GM19395 (cell line): ENCODE measurements around the gene HELB.

Source experiments
- ATAC-seq: cut with Tn5 transposase; IDR thresholded peaks from one replicate; pipeline ENCODE4 v1.9.1; 2021; ENCODE audit warnings: mild to moderate bottlenecking, moderate library complexity; ENCODE audit not compliant: unreplicated experiment

The HELB gene

DNA sequence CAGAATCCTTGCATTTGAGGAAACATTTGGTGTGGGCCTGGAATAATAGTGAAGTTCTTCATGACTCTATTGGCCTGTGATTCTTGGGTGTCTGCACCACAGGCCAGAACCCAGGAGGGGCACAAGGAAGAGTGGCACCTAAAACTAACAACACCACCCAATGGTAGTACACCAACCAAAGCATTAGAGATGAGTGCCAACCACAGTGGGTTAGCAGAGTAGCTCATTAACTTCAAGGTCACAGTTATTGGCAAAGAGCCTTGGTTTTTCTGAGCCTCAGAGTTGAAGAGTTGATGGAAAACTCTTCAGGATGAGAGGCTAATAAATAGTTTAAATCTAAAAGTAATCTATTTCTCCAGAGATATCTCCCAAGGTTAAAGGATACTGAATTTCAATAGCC lies 57.0 kb downstream of the HELB start:
- no peak for ATAC-seq

- no peak for ATAC-seq
These were observed 59.4 kb downstream of the HELB start for GRCh38 chr12:66361703-66362102.

- no peak for ATAC-seq
These were observed 63.6 kb downstream of the HELB start for GRCh38 chr12:66365718-66366490.

DNA sequence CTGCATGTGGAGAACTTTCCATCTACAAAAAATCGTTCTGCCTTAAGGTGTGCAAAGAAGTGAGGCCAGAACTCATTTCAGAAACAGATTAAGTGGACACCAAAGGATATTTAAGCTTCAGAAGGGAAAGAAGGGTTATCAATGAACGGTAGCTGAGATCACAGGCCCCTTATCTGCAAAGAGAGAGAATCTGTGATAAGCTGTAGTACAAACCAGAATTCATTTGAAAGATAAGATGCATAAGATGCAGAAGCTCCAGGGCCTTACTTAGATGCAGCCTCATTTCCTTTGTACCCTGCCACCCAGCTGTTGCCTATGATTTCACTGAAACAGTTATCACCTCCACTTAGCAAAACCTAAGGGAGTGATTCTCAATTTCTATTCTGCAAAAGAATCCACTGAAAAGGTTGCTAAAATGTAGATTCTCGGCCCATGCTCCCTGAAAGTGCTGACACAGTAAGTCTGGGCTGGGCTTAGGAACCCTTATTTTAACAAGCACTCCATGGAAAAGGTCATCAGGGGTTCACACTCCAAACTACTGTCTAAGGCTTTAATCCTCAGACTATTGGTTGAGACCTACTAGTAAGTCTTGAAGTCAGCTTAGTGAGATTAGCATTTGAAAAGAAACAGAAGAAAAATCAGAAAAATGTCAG lies 64.8 kb downstream of the HELB start:
- no peak for ATAC-seq

- ATAC-seq = no peak
These were observed 69.7 kb downstream of the HELB start for GRCh38 chr12:66371982-66372381.

GRCh38 chr12:66375560-66375959 lies 73.3 kb downstream of the HELB start:
- ATAC-seq = no peak

GRCh38 chr12:66379616-66380015 lies 77.3 kb downstream of the HELB start:
- peak; percentile 55 for ATAC-seq

DNA sequence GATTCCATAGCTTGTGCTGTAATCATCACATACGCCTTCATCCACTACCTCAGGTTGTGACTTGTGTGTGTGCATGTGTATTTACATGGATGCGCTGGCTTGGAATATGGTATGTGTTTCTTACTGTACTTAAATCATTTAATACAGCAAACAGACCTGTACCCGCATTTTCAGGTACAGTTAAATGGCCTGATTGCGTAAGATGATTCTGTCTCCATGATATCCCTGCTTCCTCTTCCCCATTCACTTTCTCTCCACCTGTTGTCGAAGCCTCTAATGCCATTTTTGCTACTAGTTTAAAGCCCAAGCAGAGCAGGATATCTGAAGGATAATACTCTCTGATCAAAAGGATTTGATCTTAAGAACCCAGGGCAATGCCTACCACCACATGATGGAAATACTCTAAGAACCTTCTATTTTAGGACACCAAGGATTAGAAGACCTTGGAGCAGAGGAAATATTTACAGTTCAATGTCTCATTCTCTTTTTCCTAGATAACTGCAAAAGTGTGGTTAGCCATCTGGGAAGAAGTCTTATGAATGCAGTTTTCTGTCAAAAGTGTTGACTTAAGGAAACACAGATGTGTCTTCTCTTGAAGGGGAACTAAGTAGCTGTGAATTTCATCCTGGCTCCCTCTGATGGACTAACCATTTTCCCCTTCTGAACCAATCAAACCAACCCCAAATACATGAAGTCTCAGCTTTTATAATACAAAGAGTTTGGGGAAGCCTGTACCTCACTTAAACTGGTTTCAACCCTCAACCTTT lies 78.7 kb downstream of the HELB start:
- ATAC-seq = no peak

DNA sequence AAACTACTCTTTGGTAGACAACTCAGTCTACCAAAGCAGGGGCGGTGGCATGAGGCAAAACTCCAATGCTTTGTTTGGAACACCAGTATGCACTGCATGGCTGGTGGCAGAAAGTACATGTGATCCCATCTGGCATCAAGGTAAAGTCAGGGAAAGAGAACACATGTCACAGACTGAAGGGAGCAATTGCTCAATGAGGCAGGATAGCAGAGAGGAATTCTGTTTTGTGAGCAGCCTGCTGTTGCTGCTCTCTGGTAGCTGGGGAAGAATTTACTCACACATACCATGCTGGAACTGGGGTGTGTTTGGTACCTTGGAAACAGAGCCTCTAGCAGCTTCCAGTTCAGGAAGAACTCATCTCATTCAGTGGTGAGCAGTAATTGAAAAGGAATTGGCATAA lies 84.8 kb downstream of the HELB start:
- no peak for ATAC-seq
